Measurements from ENCODE around the gene NPHP3.

The NPHP3 gene

DNA sequence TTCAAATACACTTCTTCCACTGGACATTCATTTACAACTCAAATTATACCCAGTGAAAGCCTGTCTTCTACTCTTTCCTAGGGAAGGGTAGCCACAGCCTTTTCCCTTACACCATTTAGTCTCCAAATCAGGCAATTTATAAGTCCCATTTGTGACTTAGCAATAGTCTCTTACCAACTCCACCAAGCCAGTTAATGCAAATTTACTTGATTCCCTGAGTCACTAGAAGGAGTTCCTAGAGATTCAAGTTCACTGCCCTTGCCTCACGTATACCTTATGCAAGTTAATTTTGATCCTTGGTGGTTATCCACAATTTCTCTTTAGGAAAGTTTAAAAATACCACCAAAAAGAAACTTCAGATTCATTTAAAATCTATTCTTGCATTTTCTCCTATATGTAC lies 16.1 kb upstream of the NPHP3 start:
- no peak overlapping the region for H3K27ac ChIP-seq
- TF ChIP-seq, protein P1, sequence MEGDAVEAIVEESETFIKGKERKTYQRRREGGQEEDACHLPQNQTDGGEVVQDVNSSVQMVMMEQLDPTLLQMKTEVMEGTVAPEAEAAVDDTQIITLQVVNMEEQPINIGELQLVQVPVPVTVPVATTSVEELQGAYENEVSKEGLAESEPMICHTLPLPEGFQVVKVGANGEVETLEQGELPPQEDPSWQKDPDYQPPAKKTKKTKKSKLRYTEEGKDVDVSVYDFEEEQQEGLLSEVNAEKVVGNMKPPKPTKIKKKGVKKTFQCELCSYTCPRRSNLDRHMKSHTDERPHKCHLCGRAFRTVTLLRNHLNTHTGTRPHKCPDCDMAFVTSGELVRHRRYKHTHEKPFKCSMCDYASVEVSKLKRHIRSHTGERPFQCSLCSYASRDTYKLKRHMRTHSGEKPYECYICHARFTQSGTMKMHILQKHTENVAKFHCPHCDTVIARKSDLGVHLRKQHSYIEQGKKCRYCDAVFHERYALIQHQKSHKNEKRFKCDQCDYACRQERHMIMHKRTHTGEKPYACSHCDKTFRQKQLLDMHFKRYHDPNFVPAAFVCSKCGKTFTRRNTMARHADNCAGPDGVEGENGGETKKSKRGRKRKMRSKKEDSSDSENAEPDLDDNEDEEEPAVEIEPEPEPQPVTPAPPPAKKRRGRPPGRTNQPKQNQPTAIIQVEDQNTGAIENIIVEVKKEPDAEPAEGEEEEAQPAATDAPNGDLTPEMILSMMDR (IDR thresholded peaks at IDR 0.05) = no peak
- no peak for TF ChIP-seq ZFX (IDR thresholded peaks at IDR 0.05; ENCODE audit: borderline replicate concordance)

DNA sequence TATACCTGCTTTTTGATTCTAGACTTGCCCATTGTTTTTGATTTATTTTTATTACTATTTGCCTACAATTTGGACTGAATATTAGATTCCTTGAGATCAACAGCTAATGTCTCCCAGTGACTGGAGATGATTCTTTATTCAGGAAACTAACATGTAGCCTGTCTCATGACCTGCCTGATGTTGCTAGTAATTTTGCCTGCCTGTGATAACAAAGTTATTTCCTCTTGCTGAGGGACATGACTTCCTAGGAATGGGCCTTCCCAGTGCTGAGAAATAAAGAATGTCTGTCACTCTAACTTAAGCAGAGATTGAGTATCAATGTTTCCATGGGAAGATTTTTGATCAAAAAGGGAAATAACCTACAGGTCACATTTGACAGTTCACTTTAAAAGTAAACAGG lies 13.4 kb upstream of the NPHP3 start:
- H3K27ac ChIP-seq = peak overlapping the region; percentile 55
- TF ChIP-seq ZFX (IDR thresholded peaks at IDR 0.05; ENCODE audit: borderline replicate concordance) = no peak
- TF ChIP-seq, protein P1 (IDR thresholded peaks at IDR 0.05) = no peak

DNA sequence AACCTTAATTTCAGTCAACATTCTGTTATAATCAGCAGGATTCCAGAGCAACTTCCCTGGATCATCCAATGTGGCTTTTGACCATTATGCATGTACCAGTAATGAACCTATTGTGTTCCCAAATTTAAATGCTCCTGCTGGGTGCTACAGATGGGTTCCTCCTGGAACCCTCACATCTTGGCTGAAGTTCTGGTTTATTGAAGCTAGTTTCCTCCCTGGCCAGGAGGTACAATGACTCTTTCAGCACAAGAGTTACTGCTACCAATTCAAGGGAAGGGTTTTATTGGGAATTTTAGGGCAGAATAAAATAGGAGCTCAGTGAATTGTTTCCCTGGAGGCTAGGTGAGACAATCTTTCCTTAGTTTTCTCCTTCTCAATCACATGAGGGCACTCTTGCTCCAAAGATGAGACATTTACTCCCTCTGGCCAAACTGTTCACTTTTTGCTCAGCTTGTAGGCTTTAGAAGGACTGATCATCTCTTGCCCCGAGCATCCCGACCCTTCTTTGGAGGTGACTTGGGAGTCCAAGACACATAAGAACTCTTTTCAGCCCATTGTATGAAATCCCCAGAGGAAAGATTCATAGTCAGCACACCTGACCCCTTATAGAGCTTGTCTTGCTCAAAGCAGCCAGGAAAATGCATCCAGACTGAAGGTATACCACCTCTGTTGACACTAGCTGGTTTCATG lies 8.8 kb upstream of the NPHP3 start:
- TF ChIP-seq, protein P1 (IDR thresholded peaks at IDR 0.05) = peak; percentile 75
- TF ChIP-seq ZFX (IDR thresholded peaks at IDR 0.05; ENCODE audit: borderline replicate concordance) = no peak
- H3K27ac ChIP-seq = peak overlapping the region; percentile 63

DNA sequence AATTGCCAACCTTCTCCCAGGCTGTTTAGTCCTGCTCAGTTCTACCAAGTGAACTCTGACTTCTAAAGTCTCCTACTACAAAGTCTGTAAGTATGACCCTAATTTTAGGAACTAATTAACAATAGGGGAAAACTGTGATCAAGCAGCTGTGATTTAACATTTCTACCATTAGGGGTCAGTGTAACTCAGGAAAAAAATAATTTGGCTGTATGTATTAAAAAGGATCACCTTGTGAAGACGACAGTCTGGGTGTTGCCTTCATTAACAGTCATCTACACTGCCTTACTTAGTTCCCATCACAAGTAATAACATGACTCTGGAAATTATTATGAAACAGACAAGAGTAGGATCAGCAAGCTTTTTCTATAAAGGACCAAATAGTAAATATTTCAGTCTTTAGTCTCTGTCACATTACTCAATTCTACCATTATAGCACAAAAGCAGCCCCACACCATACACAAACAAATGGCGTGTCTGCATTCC lies 4.2 kb upstream of the NPHP3 start:
- TF ChIP-seq ZFX (IDR thresholded peaks at IDR 0.05; ENCODE audit: borderline replicate concordance) = no peak
- TF ChIP-seq, protein P1 (IDR thresholded peaks at IDR 0.05) = peak; percentile 84
- no peak overlapping the region for H3K27ac ChIP-seq

DNA sequence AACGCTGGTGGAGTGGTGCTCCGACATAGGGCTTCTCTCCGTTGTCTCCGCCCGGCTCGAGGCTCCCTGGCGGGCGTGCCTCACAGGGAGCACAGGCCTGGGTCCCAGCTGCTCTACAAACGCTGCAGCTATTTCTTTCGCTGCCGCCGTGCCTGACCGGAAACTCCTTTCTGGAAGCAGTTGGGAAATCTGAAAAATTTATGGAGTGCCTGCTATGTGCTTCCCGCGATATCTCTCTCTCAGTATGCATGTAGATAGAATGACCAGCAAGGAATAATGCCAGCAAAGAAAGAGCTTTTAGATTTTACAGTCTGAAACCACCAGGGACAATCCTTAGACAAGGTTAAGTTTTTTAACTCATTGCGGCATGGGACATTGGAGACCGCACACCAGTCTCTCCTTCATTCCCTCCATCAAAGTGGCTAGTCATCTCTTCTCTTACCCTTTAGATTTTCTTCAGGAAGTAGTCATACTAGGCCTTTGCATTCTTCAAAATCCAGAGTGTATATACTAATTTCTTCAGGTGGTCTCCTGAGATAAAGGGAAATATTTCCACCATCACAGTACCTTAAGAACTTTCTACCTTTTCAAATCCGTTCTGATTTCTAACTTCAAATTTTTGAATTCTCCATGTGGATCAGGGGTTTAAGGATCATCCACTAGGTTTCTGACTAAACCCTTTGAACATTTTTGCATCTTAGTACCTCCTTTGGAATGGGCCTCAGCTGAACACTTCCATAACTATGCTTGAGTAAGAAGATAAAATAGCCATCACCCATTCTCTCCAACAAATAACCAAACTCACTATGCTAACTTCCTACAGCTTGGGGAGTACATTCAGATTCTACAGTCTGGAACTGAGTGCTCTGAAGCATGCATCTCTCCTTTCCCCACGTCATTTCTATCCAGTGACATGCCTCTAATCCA lies 1.1 kb upstream of the NPHP3 start:
- TF ChIP-seq, protein P1 (IDR thresholded peaks at IDR 0.05) = no peak
- no peak for TF ChIP-seq ZFX (IDR thresholded peaks at IDR 0.05; ENCODE audit: borderline replicate concordance)
- H3K27ac ChIP-seq = peak overlapping the region; percentile 76

DNA sequence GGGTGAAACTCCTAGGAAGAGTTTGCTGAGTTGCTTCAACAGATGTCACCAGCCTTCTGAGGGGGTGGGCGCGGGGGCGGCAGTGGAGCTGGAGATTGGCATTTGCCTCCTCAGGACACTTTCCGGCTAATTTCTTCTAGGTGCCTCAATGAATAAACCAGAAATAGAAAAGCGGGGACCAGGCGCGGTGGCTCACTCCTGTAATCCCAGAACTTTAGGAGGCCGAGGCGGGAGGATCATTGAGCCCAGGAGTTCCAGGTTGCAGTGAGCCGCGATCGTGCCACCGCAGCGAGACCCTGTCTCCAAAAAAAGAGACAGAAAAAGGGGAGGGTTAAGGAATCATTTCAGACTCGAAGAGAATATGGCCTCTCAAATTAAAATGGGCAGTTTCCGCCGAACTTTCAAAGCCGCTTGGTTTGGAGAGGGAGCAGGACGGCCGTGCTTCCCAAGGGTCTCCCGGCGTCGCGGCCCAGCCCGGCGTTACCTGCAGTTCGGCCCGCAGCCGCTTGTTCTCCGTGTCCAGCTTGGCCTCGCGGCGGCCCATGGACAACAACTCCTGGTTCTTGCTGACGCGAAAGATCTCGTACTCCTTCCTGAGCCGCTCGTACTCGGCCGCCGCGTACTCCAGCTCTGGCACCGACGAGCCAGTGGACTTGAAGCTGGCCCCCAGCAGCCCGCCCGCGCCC lies 587 bp downstream of the NPHP3 start:
- TF ChIP-seq, protein P1 (IDR thresholded peaks at IDR 0.05) = peak; percentile 37
- TF ChIP-seq ZFX (IDR thresholded peaks at IDR 0.05; ENCODE audit: borderline replicate concordance) = no peak

More for the DNA sequence above, 587 bp downstream of the NPHP3 start:
- H3K27ac ChIP-seq = peak overlapping the region; percentile 80
